ENCODE results near the gene CRB2.

GRCh38 chr9:123414936-123415930, 59.2 kb downstream of the CRB2 start:
- TF ChIP-seq POLR2A (IDR thresholded peaks at IDR 0.05; ENCODE audit: borderline replicate concordance, extremely low read depth, insufficient read depth, insufficient read length), result no peak
- no peak for TF ChIP-seq CTCF (IDR thresholded peaks at IDR 0.05 in 2 of 3, conservative IDR thresholded peaks at IDR 0.05 in 1 of 3; ENCODE audit: borderline replicate concordance in 1 of 3, insufficient read depth in 1 of 3, low read depth in 2 of 3, low read length in 2 of 3)
- no peak for TF ChIP-seq EZH2 (IDR thresholded peaks at IDR 0.05)
- no peak for TF ChIP-seq REST (IDR thresholded peaks at IDR 0.05; ENCODE audit: low read depth)
- TF ChIP-seq POLR2AphosphoS5 (IDR thresholded peaks at IDR 0.05; ENCODE audit: low read depth, low read length), result no peak
- no peak for TF ChIP-seq MAX (IDR thresholded peaks at IDR 0.05)
- no peak for TF ChIP-seq EZH2phosphoT487 (IDR thresholded peaks at IDR 0.05; ENCODE audit: borderline replicate concordance)
- no peak for TF ChIP-seq ZBTB33 (IDR thresholded peaks at IDR 0.05; ENCODE audit: extremely low read depth, insufficient replicate concordance, low read length)
